Central memory CD8-positive, alpha-beta T cell (primary cell): ENCODE results near the gene CTXN2.

Experiments
- ATAC-seq: fragments of 150-1000 bp; cut with Tn5 transposase; replicated peaks from 2 replicates; pipeline ENCODE4 v1.10.0; 2022; ENCODE audit warnings: mild to moderate bottlenecking, moderate FRiP score, moderate number of reproducible peaks; ENCODE audit not compliant: poor library complexity, severe bottlenecking; ENCODE audit errors: extremely low read depth
- DNase-seq, 2 donors: peaks; one replicate each; pipeline ENCODE4 v3.0.0; 2021; ENCODE audit warnings: low spot score in 2 of 2
- H3K27ac Mint-ChIP-seq: one replicate; pipeline ENCODE4 v1.8.0; 2022; ENCODE audit warnings: low read depth, mild to moderate bottlenecking, moderate library complexity, mixed read lengths
- H3K27me3 Mint-ChIP-seq: one replicate; pipeline ENCODE4 v1.8.0; 2022; ENCODE audit warnings: mixed read lengths
- H3K36me3 Mint-ChIP-seq: one replicate; pipeline ENCODE4 v1.8.0; 2022; ENCODE audit warnings: mild to moderate bottlenecking, moderate library complexity, mixed read lengths; ENCODE audit not compliant: insufficient read depth
- H3K4me1 Mint-ChIP-seq: one replicate; pipeline ENCODE4 v1.8.0; 2022; ENCODE audit warnings: mixed read lengths
- H3K4me3 Mint-ChIP-seq: one replicate; pipeline ENCODE4 v1.8.0; 2022; ENCODE audit warnings: mild to moderate bottlenecking, moderate library complexity, mixed read lengths
- H3K9me3 Mint-ChIP-seq: one replicate; pipeline ENCODE4 v1.8.0; 2022; ENCODE audit warnings: mixed read lengths

Gene CTXN2

GRCh38 chr15:48233246-48233645 is 41.8 kb downstream of the CTXN2 start:
- ATAC-seq (no peak), DNase-seq (no peak)
- Mint-ChIP-seq H3K27ac (no peak overlapping the region), H3K36me3 (no peaks in the 10 kb centered on the region), H3K4me3 (no peak overlapping the region), H3K9me3 (no peaks in the 10 kb centered on the region), H3K4me1 (no peaks in the 10 kb centered on the region), H3K27me3 (peaks cover 19% of the 10 kb centered on the region)

GRCh38 chr15:48239334-48239733 is 47.9 kb downstream of the CTXN2 start:
- ATAC-seq (no peak), DNase-seq (no peak)
- Mint-ChIP-seq H3K9me3 (no peaks in the 10 kb centered on the region), H3K36me3 (no peaks in the 10 kb centered on the region), H3K4me3 (no peak overlapping the region), H3K27me3 (peaks cover 7% of the 10 kb centered on the region), H3K27ac (no peak overlapping the region), H3K4me1 (no peaks in the 10 kb centered on the region)

- Mint-ChIP-seq H3K27ac (no peak overlapping the region), H3K27me3 (peaks cover 7% of the 10 kb centered on the region), H3K9me3 (no peaks in the 10 kb centered on the region), H3K36me3 (no peaks in the 10 kb centered on the region), H3K4me3 (no peak overlapping the region), H3K4me1 (no peaks in the 10 kb centered on the region)
- ATAC-seq (no peak), DNase-seq (no peak)
These were observed 50.5 kb downstream of the CTXN2 start for GRCh38 chr15:48242015-48242414.

- no peaks in the 10 kb centered on the region for H3K4me1 Mint-ChIP-seq
- H3K36me3 Mint-ChIP-seq: no peaks in the 10 kb centered on the region
- no peak for DNase-seq
- H3K27me3 Mint-ChIP-seq: peaks cover 7% of the 10 kb centered on the region
- H3K9me3 Mint-ChIP-seq: no peaks in the 10 kb centered on the region
- no peak for ATAC-seq
- no peak overlapping the region for H3K4me3 Mint-ChIP-seq
- no peak overlapping the region for H3K27ac Mint-ChIP-seq
These were observed 51.1 kb downstream of the CTXN2 start for GRCh38 chr15:48242535-48242934.

- Mint-ChIP-seq H3K27me3 (peaks cover 7% of the 10 kb centered on the region), H3K4me3 (no peak overlapping the region), H3K36me3 (no peaks in the 10 kb centered on the region), H3K9me3 (no peaks in the 10 kb centered on the region), H3K4me1 (no peaks in the 10 kb centered on the region), H3K27ac (no peak overlapping the region)
- DNase-seq (no peak), ATAC-seq (no peak)
These were observed 53.5 kb downstream of the CTXN2 start for GRCh38 chr15:48244921-48245320.

- Mint-ChIP-seq H3K4me3 (no peak overlapping the region), H3K4me1 (no peaks in the 10 kb centered on the region), H3K9me3 (no peaks in the 10 kb centered on the region), H3K27ac (no peak overlapping the region), H3K27me3 (peaks cover 31% of the 10 kb centered on the region), H3K36me3 (no peaks in the 10 kb centered on the region)
- DNase-seq (no peak), ATAC-seq (no peak)
These were observed 56.9 kb downstream of the CTXN2 start for GRCh38 chr15:48248414-48248813.

DNA sequence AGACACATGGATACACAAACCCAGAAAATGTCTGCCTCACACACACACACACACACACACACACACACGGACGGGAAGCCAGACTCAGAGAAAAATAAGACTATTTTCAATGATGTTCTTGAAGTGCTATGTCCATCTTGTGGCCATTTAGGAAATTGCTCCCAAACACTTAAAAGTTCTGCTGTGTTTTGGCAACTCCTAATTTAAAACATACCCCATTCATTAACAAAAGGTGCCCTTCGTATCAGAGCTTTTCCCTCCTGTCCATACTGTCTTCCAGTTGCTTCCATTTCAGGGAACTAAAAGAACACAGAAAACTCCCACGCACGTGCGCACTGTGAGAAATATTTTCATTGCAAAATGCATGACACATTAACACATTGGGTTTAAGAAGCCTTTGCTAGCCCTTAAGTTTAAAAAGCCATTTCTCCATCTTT is 59.2 kb downstream of the CTXN2 start:
- Mint-ChIP-seq H3K4me1 (no peaks in the 10 kb centered on the region), H3K9me3 (no peaks in the 10 kb centered on the region), H3K4me3 (no peak overlapping the region), H3K27ac (no peak overlapping the region), H3K36me3 (no peaks in the 10 kb centered on the region), H3K27me3 (peaks cover 39% of the 10 kb centered on the region)
- DNase-seq (no peak), ATAC-seq (no peak)

GRCh38 chr15:48253172-48253571 is 61.7 kb downstream of the CTXN2 start:
- Mint-ChIP-seq H3K36me3 (no peaks in the 10 kb centered on the region), H3K4me1 (no peaks in the 10 kb centered on the region), H3K4me3 (no peak overlapping the region), H3K27me3 (peaks cover 55% of the 10 kb centered on the region), H3K9me3 (no peaks in the 10 kb centered on the region), H3K27ac (no peak overlapping the region)
- no peak for ATAC-seq
- no peak for DNase-seq
